Loucy (cell line): ENCODE results near the gene CSN2.

Experiments used
- H2AFZ ChIP-seq: fragments of 200-600 bp; sonication (generic); 2 replicates; pipeline ENCODE4 v1.6.0; 2016; ENCODE audit warnings: antibody characterized with exemption, mild to moderate bottlenecking, low read length, moderate library complexity
- H3F3A ChIP-seq: fragments of 200-600 bp; 2 replicates; pipeline ENCODE4 v1.6.0; 2016; ENCODE audit warnings: antibody characterized with exemption, low read depth, mild to moderate bottlenecking
- H3K27me3 ChIP-seq: fragments of 200-600 bp; sonication (generic); 2 replicates; pipeline ENCODE4 v1.6.1; 2014; ENCODE audit warnings: low read length, mild to moderate bottlenecking; ENCODE audit not compliant: insufficient read depth, poor library complexity, severe bottlenecking
- H3K36me3 ChIP-seq: fragments of 200-600 bp; sonication (generic); 2 replicates; pipeline ENCODE4 v1.6.1; 2016; ENCODE audit warnings: low read length; ENCODE audit not compliant: insufficient read depth
- H3K4me1 ChIP-seq: fragments of 200-600 bp; sonication (generic); 2 replicates; pipeline ENCODE4 v1.5.1; 2014; ENCODE audit warnings: low read length, mild to moderate bottlenecking; ENCODE audit not compliant: insufficient read depth, poor library complexity, severe bottlenecking
- H3K4me2 ChIP-seq: fragments of 200-600 bp; sonication (generic); 2 replicates; pipeline ENCODE4 v1.6.0; 2014; ENCODE audit warnings: antibody characterized with exemption, low read length, low read depth, mild to moderate bottlenecking; ENCODE audit not compliant: poor library complexity, severe bottlenecking
- H3K4me3 ChIP-seq: fragments of 200-600 bp; sonication (generic); 2 replicates; pipeline ENCODE4 v1.5.1; 2014; ENCODE audit warnings: low read length, mild to moderate bottlenecking, mixed read lengths; ENCODE audit not compliant: poor library complexity, severe bottlenecking
- H3K79me2 ChIP-seq: fragments of 200-600 bp; sonication (generic); 2 replicates; pipeline ENCODE4 v1.6.1; 2014; ENCODE audit warnings: low read length; ENCODE audit not compliant: insufficient read depth
- H3K9ac ChIP-seq: fragments of 200-600 bp; sonication (generic); 2 replicates; pipeline ENCODE4 v1.6.0; 2014; ENCODE audit warnings: mild to moderate bottlenecking, low read depth, low read length, moderate library complexity; ENCODE audit not compliant: poor library complexity, severe bottlenecking
- H3K9me2 ChIP-seq: fragments of 200-600 bp; sonication (generic); replicated peaks from 2 replicates; pipeline ENCODE4 v1.6.1; 2016; ENCODE audit warnings: low read depth, low read length, mixed read lengths
- H3K9me3 ChIP-seq: fragments of 200-600 bp; sonication (generic); 2 replicates; pipeline ENCODE4 v1.6.1; 2014; ENCODE audit warnings: mild to moderate bottlenecking, antibody characterized with exemption, low read length, low read depth; ENCODE audit not compliant: insufficient read depth
- H4K20me1 ChIP-seq: fragments of 200-600 bp; sonication (generic); 2 replicates; pipeline ENCODE4 v1.6.0; 2014; ENCODE audit warnings: antibody characterized with exemption, low read length, mild to moderate bottlenecking; ENCODE audit not compliant: insufficient read depth, poor library complexity, severe bottlenecking
- EZH2phosphoT487 ChIP-seq: fragments of 200-600 bp; IDR thresholded peaks from 2 replicates; pipeline ENCODE4 v1.6.1; 2018; ENCODE audit warnings: antibody characterized with exemption, mild to moderate bottlenecking, moderate library complexity, borderline replicate concordance
- TF ChIP-seq, protein P1 (sequence below): fragments of 200-600 bp; sonication (generic); conservative IDR thresholded peaks from 2 replicates; pipeline ENCODE4 v1.5.1; 2014; ENCODE audit warnings: mild to moderate bottlenecking, antibody characterized with exemption, low read length

The CSN2 gene

DNA sequence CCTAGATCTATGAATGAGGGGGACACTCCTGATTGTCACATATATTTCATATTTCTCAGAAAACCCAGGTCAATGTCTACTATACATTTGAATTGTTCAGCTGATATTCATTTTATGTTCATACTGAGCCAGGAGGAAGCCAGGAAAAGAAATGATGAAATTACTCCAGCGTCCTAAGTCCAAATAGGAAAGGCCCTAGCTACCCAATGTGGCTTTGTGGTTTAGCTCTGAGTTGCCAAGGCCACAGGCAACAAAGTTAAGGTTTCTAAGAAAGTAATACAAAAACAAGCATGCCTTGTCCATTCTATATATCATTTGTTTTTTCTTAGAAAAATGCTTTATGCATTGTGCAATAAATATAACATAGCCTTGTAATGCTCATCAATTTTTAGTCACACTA is 4.5 kb upstream of the CSN2 start:
- Histone ChIP-seq H3F3A (no peaks in the 10 kb centered on the region), H3K4me1 (no peaks in the 10 kb centered on the region), H3K27me3 (no peaks in the 10 kb centered on the region), H3K4me3 (no peak overlapping the region), H3K4me2 (no peak overlapping the region), H3K9me2 (no peaks in the 10 kb centered on the region), H3K79me2 (no peaks in the 10 kb centered on the region), H4K20me1 (no peaks in the 10 kb centered on the region), H2AFZ (no peak overlapping the region), H3K36me3 (no peaks in the 10 kb centered on the region), H3K9ac (no peak overlapping the region), H3K9me3 (no peaks in the 10 kb centered on the region)
- TF ChIP-seq, protein P1, sequence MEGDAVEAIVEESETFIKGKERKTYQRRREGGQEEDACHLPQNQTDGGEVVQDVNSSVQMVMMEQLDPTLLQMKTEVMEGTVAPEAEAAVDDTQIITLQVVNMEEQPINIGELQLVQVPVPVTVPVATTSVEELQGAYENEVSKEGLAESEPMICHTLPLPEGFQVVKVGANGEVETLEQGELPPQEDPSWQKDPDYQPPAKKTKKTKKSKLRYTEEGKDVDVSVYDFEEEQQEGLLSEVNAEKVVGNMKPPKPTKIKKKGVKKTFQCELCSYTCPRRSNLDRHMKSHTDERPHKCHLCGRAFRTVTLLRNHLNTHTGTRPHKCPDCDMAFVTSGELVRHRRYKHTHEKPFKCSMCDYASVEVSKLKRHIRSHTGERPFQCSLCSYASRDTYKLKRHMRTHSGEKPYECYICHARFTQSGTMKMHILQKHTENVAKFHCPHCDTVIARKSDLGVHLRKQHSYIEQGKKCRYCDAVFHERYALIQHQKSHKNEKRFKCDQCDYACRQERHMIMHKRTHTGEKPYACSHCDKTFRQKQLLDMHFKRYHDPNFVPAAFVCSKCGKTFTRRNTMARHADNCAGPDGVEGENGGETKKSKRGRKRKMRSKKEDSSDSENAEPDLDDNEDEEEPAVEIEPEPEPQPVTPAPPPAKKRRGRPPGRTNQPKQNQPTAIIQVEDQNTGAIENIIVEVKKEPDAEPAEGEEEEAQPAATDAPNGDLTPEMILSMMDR, result no peak
- no peak for TF ChIP-seq EZH2phosphoT487

DNA sequence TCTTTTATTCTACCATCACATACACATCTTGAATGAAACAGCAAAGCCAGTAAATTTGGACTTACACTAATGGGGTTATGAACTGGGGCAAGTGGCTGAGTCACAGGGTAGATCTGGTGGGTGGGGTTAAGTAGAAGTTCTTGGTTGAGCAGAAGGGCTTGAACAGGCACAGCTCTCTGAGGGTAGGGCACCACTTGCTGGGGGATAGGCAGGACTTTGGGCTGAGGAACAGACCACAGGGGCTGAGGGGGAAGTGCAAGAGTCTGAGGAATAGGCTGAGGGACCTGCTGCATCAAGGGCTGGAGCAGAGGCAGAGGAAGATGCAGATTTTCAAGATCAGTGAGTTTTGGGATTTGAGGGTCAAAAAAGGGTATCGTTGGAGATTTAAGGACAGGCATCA is 8.3 kb downstream of the CSN2 start:
- no peak for TF ChIP-seq EZH2phosphoT487
- TF ChIP-seq, protein P1, result no peak
- no peaks in the 10 kb centered on the region for H3K79me2 ChIP-seq
- no peaks in the 10 kb centered on the region for H3K36me3 ChIP-seq
- H3F3A ChIP-seq, result no peaks in the 10 kb centered on the region
- no peak overlapping the region for H3K4me3 ChIP-seq
- H3K27me3 ChIP-seq, result no peaks in the 10 kb centered on the region
- no peaks in the 10 kb centered on the region for H3K9me3 ChIP-seq
- no peak overlapping the region for H2AFZ ChIP-seq
- no peaks in the 10 kb centered on the region for H4K20me1 ChIP-seq
- H3K4me2 ChIP-seq, result no peak overlapping the region
- H3K9me2 ChIP-seq, result no peaks in the 10 kb centered on the region
- no peak overlapping the region for H3K9ac ChIP-seq
- no peaks in the 10 kb centered on the region for H3K4me1 ChIP-seq

DNA sequence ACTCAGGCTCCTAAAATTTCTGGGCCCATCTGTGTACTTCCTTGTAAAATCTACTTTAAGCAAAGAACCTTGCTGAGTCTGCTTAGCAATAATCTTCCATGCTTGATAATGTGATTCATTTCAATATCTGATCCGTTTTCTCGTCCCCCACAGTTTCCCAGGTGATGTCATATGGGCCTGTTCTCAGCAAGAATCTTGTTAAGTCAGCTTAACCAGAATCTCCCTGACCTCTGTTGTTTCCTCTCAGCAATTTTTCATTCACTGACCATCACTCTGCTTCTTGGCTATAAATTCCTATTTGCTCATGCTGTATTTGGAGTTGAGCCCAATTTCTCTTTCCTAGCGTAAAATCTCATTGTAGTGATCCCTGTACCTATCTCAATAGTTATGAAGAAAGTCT is 13.9 kb downstream of the CSN2 start:
- H2AFZ ChIP-seq, result no peak overlapping the region
- H3K27me3 ChIP-seq, result no peaks in the 10 kb centered on the region
- no peak for TF ChIP-seq EZH2phosphoT487
- TF ChIP-seq, protein P1, result no peak
- H3K36me3 ChIP-seq, result no peaks in the 10 kb centered on the region
- H3K4me2 ChIP-seq, result no peak overlapping the region
- no peaks in the 10 kb centered on the region for H3K9me2 ChIP-seq
- no peaks in the 10 kb centered on the region for H4K20me1 ChIP-seq
- no peaks in the 10 kb centered on the region for H3K9me3 ChIP-seq
- H3K4me1 ChIP-seq, result no peaks in the 10 kb centered on the region
- H3K9ac ChIP-seq, result no peak overlapping the region
- no peaks in the 10 kb centered on the region for H3F3A ChIP-seq
- H3K4me3 ChIP-seq, result no peak overlapping the region
- no peaks in the 10 kb centered on the region for H3K79me2 ChIP-seq
